Esophagus muscularis mucosa (tissue), 4 donors: ENCODE measurements around the gene TMEM88.

ENCODE experiments used
- CTCF ChIP-seq, 3 experiments: fragments of 200-600 bp in 2 of 3; fragments of 450-650 bp in 1 of 3; sonication (generic) in 2 of 3; IDR thresholded peaks; one replicate each; pipeline ENCODE4 v1.5.1; 2017 to 2019; ENCODE audit warnings: antibody characterized with exemption in 3 of 3, mild to moderate bottlenecking in 2 of 3, moderate library complexity in 1 of 3
- EP300 ChIP-seq: sonication (generic); formaldehyde crosslinking; IDR thresholded peaks from one replicate; pipeline ENCODE4 v1.6.1; 2017; ENCODE audit warnings: antibody characterized with exemption
- POLR2A ChIP-seq: fragments of 450-650 bp; IDR thresholded peaks from one replicate; pipeline ENCODE4 v1.6.1; 2017; ENCODE audit warnings: antibody characterized with exemption, moderate library complexity, mild to moderate bottlenecking, low read depth
- POLR2AphosphoS5 ChIP-seq, 2 donors: sonication (generic); formaldehyde crosslinking; IDR thresholded peaks; one replicate each; pipeline ENCODE4 v1.6.1; 2017; ENCODE audit warnings: antibody characterized with exemption in 2 of 2

- no peak for TF ChIP-seq CTCF (IDR thresholded peaks at IDR 0.05)
- no peak for TF ChIP-seq POLR2AphosphoS5 (IDR thresholded peaks at IDR 0.05)
- TF ChIP-seq POLR2A = no peak
- no peak for TF ChIP-seq EP300
These were observed 31.3 kb upstream of the TMEM88 start for GRCh38 chr17:7823581-7824001.
